A549 (cell line): Measurements from ENCODE around the gene RTEL1. TPM values are rescaled to one million over a fixed set of nuclear protein-coding genes. Genes with fewer than 3 reads are reported as not detected.

Source experiments
- ATAC-seq, 2 experiments: fragments of 200-7000 bp in 1 of 2; fragments of >200 bp in 1 of 2; cut with Nextera tagmentation in 1 of 2; cut with Tn5 transposase in 1 of 2; 3 replicates each; pipeline versions ENCODE4 v1.8.0 to v1.9.1; 2018 to 2020; ENCODE audit warnings: mild to moderate bottlenecking in 1 of 2, moderate library complexity in 1 of 2
- CTCF ChIA-PET: fragments of 300-600 bp; sonication (Branson Sonifier 250); formaldehyde crosslinking; extraction: SDS; loops from one replicate; lab custom pipeline; 2021; ENCODE audit warnings: antibody characterized with exemption, inconsistent platforms; lab: Yijun Ruan, JAX
- POLR2A ChIA-PET: fragments of 350-600 bp; formaldehyde crosslinking; extraction: SDS; loops from one replicate; lab custom pipeline; 2021; ENCODE audit warnings: antibody characterized with exemption, inconsistent platforms; lab: Yijun Ruan, JAX
- DNase-seq, 2 experiments: peaks; one replicate each; pipeline versions ENCODE4 v3.0.0 to v3.0.0-alpha.2; 2011 to 2016; ENCODE audit warnings: low read depth in 1 of 2, low spot score in 1 of 2
- FAIRE-seq: peaks from 2 replicates; lab custom pipeline; 2011; peaks lifted over from hg19 to GRCh38; lab: Jason Lieb, UNC
- H3K27ac ChIP-seq, 2 experiments: fragments of >200 bp; sonication (Bioruptor Twin); formaldehyde crosslinking; 3 replicates each; pipeline ENCODE4 v1.5.1; 2016 to 2017
- H3K4me1 ChIP-seq: fragments of >200 bp; sonication (Bioruptor Twin); formaldehyde crosslinking; 3 replicates; pipeline ENCODE4 v1.6.1; 2016
- H3K4me2 ChIP-seq: fragments of >200 bp; sonication (Bioruptor Twin); formaldehyde crosslinking; 3 replicates; pipeline ENCODE4 v1.6.1; 2016
- H3K4me3 ChIP-seq: fragments of >200 bp; sonication (Bioruptor Twin); formaldehyde crosslinking; 3 replicates; pipeline ENCODE4 v1.5.1; 2016
- H3K9me3 ChIP-seq: fragments of >200 bp; sonication (Bioruptor Twin); formaldehyde crosslinking; 3 replicates; pipeline ENCODE4 v1.6.1; 2016
- CBX2 ChIP-seq: fragments of 200-600 bp; sonication (generic); IDR thresholded peaks from 2 replicates; pipeline ENCODE4 v1.6.1; 2016; ENCODE audit warnings: low read depth, mild to moderate bottlenecking, borderline replicate concordance
- CEBPB ChIP-seq, 2 experiments: fragments of >200 bp in 1 of 2; sonication (Bioruptor Twin) in 1 of 2; formaldehyde crosslinking in 1 of 2; IDR thresholded peaks; 2 replicates each; pipeline ENCODE4 v1.6.1; 2012 to 2016
- CHD4 ChIP-seq: fragments of 200-600 bp; sonication (generic); IDR thresholded peaks from 2 replicates; pipeline ENCODE4 v1.6.1; 2016; ENCODE audit warnings: antibody characterized with exemption, mild to moderate bottlenecking, borderline replicate concordance
- ELK1 ChIP-seq: fragments of 150-350 bp; IDR thresholded peaks from 2 replicates; pipeline ENCODE4 v1.6.1; 2014; ENCODE audit warnings: low read depth, mild to moderate bottlenecking, low read length
- FOSL2 ChIP-seq, 2 experiments: fragments of 450-650 bp in 1 of 2; fragments of >200 bp in 1 of 2; sonication (Bioruptor Twin) in 1 of 2; formaldehyde crosslinking; IDR thresholded peaks; 2 replicates each; pipeline versions ENCODE4 v1.5.0 to v1.6.1; 2016 to 2020; ENCODE audit warnings: mild to moderate bottlenecking in 1 of 2, moderate library complexity in 1 of 2
- HDAC2 ChIP-seq: fragments of 200-600 bp; sonication (generic); IDR thresholded peaks from 2 replicates; pipeline ENCODE4 v1.6.1; 2016
- HOXA7 ChIP-seq: fragments of 250-450 bp; sonication (Bioruptor Pico); IDR thresholded peaks from 2 replicates; pipeline ENCODE4 v1.5.0; 2020; ENCODE audit warnings: mild to moderate bottlenecking, moderate library complexity
- HOXB5 ChIP-seq: fragments of 250-450 bp; sonication (Bioruptor Pico); IDR thresholded peaks from 2 replicates; pipeline ENCODE4 v1.5.0; 2020; ENCODE audit warnings: mild to moderate bottlenecking, moderate library complexity
- JUN ChIP-seq, 2 experiments: fragments of >200 bp; sonication (Bioruptor Twin); formaldehyde crosslinking; IDR thresholded peaks; 2 replicates in 1 of 2; 3 replicates in 1 of 2; pipeline ENCODE4 v1.6.1; 2016 to 2017
- MAZ ChIP-seq: fragments of 150-350 bp; IDR thresholded peaks from 2 replicates; pipeline ENCODE4 v1.6.1; 2014; ENCODE audit warnings: antibody characterized with exemption, low read depth, low read length, borderline replicate concordance
- PBX3 ChIP-seq: IDR thresholded peaks from 2 replicates; pipeline ENCODE4 v1.6.1; 2012
- PHF8 ChIP-seq: fragments of 200-600 bp; sonication (generic); IDR thresholded peaks from 2 replicates; pipeline ENCODE4 v1.6.1; 2016; ENCODE audit warnings: low read depth, mild to moderate bottlenecking, antibody characterized with exemption, moderate library complexity, borderline replicate concordance
- RNF2 ChIP-seq: fragments of 200-600 bp; sonication (generic); IDR thresholded peaks from 2 replicates; pipeline ENCODE4 v1.6.1; 2016; ENCODE audit warnings: low read depth, mild to moderate bottlenecking, antibody characterized with exemption, moderate library complexity, borderline replicate concordance
- ZFP36 ChIP-seq: fragments of 450-650 bp; IDR thresholded peaks from 2 replicates; pipeline ENCODE4 v1.6.1; 2014; ENCODE audit warnings: borderline replicate concordance; ENCODE audit not compliant: partially characterized antibody
- WGBS: methylation state at CpG from one replicate; pipeline ENCODE4 v1.1.6; 2017; ENCODE audit errors: missing lambda C conversion rate; 5-methylcytosine and 5-hydroxymethylcytosine counted together
- polyA plus RNA-seq, 4 experiments: library from polyadenylated mRNA; depleted of rRNA in 3 of 4; stranded (reverse); fragments of >200 nt; fragmentation: RNase III in 1 of 4; extraction: RNeasy Plus Mini Kit Qiagen cat#74134 plus additional on column Dnase treatment in 1 of 4; gene quantifications; 2 replicates in 3 of 4; 3 replicates in 1 of 4; pipeline ENCODE4 v1.2.3, GENCODE V29; 2011 to 2017
- TF ChIP-seq, protein P1 (sequence below): IDR thresholded peaks from 2 replicates; pipeline ENCODE4 v1.6.1; 2012
- TF ChIP-seq, protein P2 (sequence below): fragments of >200 bp; sonication (Bioruptor Twin); formaldehyde crosslinking; IDR thresholded peaks from 3 replicates; pipeline ENCODE4 v1.5.1; 2016

RTEL1 gene
- polyA plus RNA-seq, 2 of the 4 experiments (the other 2 are of a cell fraction), result 11.3 to 12.6 TPM

DNA sequence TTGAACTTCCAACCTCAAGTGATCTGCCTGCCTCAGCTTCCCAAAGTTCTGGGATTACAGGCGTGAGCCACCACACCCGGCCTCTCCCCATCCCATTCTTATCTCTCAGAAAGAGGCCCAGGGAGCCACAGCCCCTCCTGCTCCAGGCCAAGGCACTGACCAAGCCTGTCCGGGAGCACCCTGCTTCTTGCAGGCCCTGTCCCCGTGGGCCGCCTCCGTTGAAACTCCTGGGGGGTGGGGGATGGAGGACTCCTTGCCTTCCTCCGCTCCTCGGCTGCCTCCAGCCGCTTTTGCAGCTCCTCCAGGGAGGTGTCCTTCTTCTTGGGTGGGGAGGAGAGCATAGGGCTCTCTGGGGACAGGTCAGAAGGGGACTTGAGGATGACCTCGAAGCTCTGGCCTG is 14.6 kb upstream of the RTEL1 start:
- Histone ChIP-seq H3K4me3 (no peak overlapping the region), H3K9me3 (no peaks in the 10 kb centered on the region), H3K4me2 (no peak overlapping the region), H3K4me1 (peaks cover 9% of the 10 kb centered on the region; the same call in 2 of the 3 replicates), H3K27ac (no peak overlapping the region)
- WGBS, result 83% methylated on average over 7 of the region's 10 CpGs
- ChIA-PET CTCF (interaction anchor here (0.6 to 1.3 kb wide), 2 partner anchors 63 to 106 kb away, joined by 3 to 4 read pairs; no protein-coding TSS in a partner anchor), POLR2A (no interaction called here)
- TF ChIP-seq JUN (IDR thresholded peaks at IDR 0.05), result no peak
- TF ChIP-seq ZFP36, result no peak
- no peak for TF ChIP-seq ELK1
- TF ChIP-seq, protein P1, sequence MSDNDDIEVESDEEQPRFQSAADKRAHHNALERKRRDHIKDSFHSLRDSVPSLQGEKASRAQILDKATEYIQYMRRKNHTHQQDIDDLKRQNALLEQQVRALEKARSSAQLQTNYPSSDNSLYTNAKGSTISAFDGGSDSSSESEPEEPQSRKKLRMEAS, result no peak
- TF ChIP-seq, protein P2, sequence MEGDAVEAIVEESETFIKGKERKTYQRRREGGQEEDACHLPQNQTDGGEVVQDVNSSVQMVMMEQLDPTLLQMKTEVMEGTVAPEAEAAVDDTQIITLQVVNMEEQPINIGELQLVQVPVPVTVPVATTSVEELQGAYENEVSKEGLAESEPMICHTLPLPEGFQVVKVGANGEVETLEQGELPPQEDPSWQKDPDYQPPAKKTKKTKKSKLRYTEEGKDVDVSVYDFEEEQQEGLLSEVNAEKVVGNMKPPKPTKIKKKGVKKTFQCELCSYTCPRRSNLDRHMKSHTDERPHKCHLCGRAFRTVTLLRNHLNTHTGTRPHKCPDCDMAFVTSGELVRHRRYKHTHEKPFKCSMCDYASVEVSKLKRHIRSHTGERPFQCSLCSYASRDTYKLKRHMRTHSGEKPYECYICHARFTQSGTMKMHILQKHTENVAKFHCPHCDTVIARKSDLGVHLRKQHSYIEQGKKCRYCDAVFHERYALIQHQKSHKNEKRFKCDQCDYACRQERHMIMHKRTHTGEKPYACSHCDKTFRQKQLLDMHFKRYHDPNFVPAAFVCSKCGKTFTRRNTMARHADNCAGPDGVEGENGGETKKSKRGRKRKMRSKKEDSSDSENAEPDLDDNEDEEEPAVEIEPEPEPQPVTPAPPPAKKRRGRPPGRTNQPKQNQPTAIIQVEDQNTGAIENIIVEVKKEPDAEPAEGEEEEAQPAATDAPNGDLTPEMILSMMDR, result no peak
- no peak for TF ChIP-seq CBX2
- DNase-seq (no peak), FAIRE-seq (no peak), ATAC-seq (no peak)

DNA sequence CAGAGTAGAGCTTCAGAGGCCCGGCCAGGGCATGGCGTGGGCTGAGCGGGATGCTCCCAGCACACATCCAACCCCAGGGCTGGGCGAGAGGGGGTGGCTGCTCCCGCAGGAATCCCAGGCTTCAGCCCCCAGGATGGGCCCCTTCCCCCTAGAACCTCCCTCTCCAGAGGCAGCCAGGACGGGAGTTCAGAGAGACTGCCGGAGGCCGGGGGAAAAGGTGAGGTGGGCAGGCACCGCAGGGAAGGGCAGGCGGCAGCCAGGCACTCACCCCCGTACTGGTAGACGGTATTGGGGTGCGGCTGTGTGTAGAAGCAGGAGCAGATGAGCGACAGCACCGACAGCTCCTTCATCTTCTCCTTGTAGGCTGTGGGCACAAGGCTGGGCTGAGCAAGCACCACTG is 14.2 kb upstream of the RTEL1 start:
- Histone ChIP-seq H3K4me1 (peaks cover 9% of the 10 kb centered on the region; the same call in 2 of the 3 replicates), H3K27ac (no peak overlapping the region), H3K4me3 (no peak overlapping the region), H3K9me3 (no peaks in the 10 kb centered on the region), H3K4me2 (no peak overlapping the region)
- CTCF ChIA-PET, result interaction anchor here (0.6 to 1.3 kb wide), 2 partner anchors 63 to 106 kb away, joined by 3 to 4 read pairs; no protein-coding TSS in a partner anchor
- DNase-seq (no peak), FAIRE-seq (no peak), ATAC-seq (no peak)
- TF ChIP-seq HOXA7 (CRISPR knock-in tag), result no peak
- 79% methylated on average over 15 of the region's 15 CpGs for WGBS
- POLR2A ChIA-PET, result no interaction called here

GRCh38 chr20:63645218-63645617 is 12.9 kb upstream of the RTEL1 start:
- Histone ChIP-seq H3K9me3 (no peaks in the 10 kb centered on the region), H3K4me3 (no peak overlapping the region), H3K4me1 (peaks cover 9% of the 10 kb centered on the region; the same call in 2 of the 3 replicates), H3K27ac (no peak overlapping the region), H3K4me2 (no peak overlapping the region)
- no peak for TF ChIP-seq CEBPB (IDR thresholded peaks at IDR 0.05)
- TF ChIP-seq CHD4, result no peak
- TF ChIP-seq HDAC2, result no peak
- TF ChIP-seq RNF2, result no peak
- no peak for TF ChIP-seq HOXB5 (CRISPR knock-in tag)
- no peak for TF ChIP-seq FOSL2 (IDR thresholded peaks at IDR 0.05)
- TF ChIP-seq FOSL2 (CRISPR knock-in tag; IDR thresholded peaks at IDR 0.05), result no peak
- no peak for TF ChIP-seq MAZ
- no peak for TF ChIP-seq PHF8
- TF ChIP-seq PBX3, result no peak
- WGBS, result 61% methylated on average over 4 of the region's 4 CpGs
- POLR2A ChIA-PET, result no interaction called here
- CTCF ChIA-PET, result interaction anchor here (1.6 kb wide), 1 partner anchor 107 kb away, joined by 6 read pairs; the partner anchor contains the start of gene PTK6
- FAIRE-seq (no peak), ATAC-seq (no peak), DNase-seq (no peak)
